ENCODE results near the gene PLA2G2D.

GRCh38 chr1:20126041-20126805, 6.9 kb upstream of the PLA2G2D start:
- TF ChIP-seq, protein P1, sequence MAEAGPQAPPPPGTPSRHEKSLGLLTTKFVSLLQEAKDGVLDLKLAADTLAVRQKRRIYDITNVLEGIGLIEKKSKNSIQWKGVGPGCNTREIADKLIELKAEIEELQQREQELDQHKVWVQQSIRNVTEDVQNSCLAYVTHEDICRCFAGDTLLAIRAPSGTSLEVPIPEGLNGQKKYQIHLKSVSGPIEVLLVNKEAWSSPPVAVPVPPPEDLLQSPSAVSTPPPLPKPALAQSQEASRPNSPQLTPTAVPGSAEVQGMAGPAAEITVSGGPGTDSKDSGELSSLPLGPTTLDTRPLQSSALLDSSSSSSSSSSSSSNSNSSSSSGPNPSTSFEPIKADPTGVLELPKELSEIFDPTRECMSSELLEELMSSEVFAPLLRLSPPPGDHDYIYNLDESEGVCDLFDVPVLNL (IDR thresholded peaks at IDR 0.05; ENCODE audit: low read depth, low read length), result no peak
- TF ChIP-seq HDGF (IDR thresholded peaks at IDR 0.05), result no peak
- TF ChIP-seq RB1 (IDR thresholded peaks at IDR 0.05; ENCODE audit: borderline replicate concordance), result no peak
- no peak for TF ChIP-seq ASH2L (IDR thresholded peaks at IDR 0.05; ENCODE audit: borderline replicate concordance, low read depth)
- 0 out of 2 replicates have a peak, but pooled peaks have one; percentile 39 for TF ChIP-seq WRNIP1 (IDR thresholded peaks at IDR 0.05; ENCODE audit: borderline replicate concordance, low read depth, low read length)
- no peak for TF ChIP-seq FOS (IDR thresholded peaks at IDR 0.05; ENCODE audit: borderline replicate concordance, extremely low read depth, insufficient read length)
